CD4-positive, alpha-beta T cell treated with Interleukin-17A for 1 hour (primary cell): ENCODE results near the gene AFF2.
"Not testable (repeated sequence)": the region's sequence is repeated elsewhere in the genome, so short reads cannot be mapped to it uniquely, and the experiment has no call there.

Experiments
- DNase-seq: peaks from one replicate; pipeline ENCODE4 v3.0.0-alpha.2; 2020

Gene AFF2

DNA sequence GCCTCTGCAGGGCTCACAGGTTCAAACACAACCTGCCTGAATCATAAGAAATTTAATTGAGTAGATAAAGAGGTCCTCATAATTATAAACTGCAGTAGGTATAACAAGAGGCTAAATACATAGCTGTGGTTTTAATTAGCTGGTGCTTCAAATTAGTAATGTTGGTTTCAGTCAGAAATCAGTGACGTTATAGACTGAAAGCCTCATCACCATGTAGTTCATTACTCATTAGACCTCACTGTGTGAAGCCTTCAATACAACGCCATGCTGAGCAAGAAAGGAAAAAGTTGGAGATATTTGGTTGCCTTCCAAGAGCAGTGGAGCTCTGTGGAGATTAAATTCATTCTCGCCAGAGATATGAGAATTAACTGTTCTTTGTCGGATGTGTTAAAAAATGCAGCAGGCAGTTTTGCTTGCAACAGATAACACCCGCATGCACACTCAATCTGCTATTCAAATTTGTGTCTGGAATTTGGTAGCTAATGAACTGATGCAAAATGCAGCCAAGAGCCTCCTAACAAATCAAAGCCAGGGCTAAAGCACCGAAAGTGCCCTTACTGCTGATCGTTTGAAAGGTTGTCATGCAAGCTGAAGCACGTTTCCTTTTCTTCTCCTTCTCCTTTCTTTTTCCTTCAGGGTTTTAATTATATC, 148.9 kb downstream of the AFF2 start:
- no peak for DNase-seq

DNA sequence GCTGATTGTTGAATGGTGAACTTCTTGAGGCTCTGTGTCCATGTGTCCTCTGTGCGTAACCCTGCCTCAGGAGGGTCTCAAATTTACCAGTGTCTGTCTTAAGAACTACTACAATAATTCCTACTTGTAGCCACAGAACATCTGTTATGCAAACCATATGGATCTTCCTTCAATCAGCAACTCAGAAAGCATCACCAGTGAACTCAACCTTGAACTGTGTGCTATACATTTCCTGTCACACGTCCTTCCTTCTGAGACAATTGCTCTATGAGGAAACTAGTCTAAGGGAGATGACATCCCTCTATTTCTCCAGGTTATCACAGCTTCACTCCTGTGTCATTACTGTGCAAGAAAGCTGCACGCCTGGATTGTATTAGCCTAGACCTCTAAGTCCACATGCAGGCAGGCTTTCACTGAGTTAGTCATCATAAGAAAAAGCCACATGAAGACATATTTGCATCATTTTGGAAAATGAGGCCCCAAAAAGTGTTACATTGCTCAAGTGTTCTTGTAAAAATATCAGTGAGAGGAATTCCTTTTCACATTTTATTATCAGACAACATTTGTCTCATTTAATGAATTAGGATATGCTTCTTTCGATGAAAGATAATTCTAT, 157.8 kb downstream of the AFF2 start:
- no peak for DNase-seq

DNA sequence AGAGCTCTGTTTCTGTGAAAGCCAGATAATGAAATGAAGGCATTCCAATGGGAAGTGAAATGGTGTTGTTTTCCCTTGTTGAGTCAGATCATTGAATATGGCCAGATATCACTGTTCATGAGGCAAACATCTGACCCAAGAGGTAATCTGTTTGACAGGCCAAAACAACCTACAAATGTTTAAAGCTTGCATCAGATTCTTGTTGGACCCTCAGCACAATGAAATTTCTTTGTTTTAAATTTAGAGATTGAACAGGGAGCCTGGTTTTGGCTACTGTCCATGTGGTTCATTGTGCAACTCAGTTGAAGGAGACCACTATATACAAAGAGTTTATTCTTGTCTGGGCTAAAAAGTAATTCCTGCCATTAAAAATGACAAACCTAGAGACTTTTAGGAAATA, 159.1 kb downstream of the AFF2 start:
- DNase-seq, result no peak

DNA sequence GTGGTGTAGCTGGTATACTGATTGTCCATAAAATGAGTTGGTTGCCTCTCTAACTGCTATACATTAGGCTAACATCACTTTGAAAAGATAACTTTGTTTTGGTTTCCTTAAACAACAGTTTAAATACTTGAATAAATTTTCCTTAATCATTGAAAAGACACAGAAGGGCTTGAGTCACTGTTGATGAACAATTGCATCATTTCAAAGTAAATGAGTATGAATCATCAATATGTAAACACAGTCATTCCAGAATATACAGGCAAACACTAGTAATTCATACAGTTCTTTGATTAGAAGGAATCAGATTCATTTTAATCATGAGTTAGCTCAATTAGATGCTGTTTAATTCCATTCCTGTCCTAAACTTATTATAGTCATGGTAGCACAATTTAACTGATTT, 160.6 kb downstream of the AFF2 start:
- DNase-seq, result no peak

DNA sequence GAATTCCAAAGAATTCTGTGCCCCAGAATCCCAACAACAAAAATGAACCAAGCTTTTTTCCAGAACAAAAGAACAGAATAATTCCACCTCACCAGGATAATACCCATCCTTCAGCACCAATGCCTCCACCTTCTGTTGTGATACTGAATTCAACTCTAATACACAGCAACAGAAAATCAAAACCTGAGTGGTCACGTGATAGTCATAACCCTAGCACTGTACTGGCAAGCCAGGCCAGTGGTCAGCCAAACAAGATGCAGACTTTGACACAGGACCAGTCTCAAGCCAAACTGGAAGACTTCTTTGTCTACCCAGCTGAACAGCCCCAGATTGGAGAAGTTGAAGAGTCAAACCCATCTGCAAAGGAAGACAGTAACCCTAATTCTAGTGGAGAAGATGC, 161.6 kb downstream of the AFF2 start:
- DNase-seq, result no peak

DNA sequence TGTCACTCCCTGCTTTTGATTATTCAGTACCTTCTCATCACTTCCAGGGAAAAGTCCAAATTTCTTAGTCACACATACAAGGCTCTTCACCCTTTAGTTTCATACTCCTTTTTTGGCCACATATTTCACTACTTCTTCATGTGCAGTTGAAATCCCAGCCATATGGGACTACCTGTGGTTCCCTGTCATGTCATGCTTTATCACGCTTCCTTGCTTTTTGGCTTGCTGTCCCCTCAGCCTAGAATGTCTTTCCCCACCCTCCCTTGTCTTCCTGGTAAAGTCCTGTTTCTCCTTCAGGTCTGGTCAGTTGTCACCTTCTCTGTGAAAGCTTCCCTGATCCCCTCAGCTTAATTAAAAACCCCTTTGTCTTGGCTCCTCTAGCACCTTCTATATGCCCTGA, 163.8 kb downstream of the AFF2 start:
- DNase-seq, result no peak

DNA sequence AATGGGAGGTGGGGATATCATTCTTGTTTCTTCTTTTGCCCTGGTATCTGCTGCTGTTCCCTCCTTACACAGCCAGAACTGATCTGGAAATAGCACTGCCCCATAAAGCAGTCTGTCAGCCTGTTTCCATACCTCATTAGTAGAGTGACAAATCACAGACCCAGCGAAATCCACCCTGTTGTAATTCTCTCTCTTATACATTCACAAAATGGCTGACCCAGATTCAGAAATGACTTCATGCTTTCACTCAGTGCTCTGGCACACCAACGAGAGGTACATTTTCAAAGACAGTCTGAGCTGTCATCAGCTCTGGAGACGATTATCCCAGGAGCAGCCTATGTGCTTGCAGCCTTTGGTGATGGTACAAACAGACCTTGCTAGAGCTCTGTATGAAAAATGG, 164.6 kb downstream of the AFF2 start:
- no peak for DNase-seq

DNA sequence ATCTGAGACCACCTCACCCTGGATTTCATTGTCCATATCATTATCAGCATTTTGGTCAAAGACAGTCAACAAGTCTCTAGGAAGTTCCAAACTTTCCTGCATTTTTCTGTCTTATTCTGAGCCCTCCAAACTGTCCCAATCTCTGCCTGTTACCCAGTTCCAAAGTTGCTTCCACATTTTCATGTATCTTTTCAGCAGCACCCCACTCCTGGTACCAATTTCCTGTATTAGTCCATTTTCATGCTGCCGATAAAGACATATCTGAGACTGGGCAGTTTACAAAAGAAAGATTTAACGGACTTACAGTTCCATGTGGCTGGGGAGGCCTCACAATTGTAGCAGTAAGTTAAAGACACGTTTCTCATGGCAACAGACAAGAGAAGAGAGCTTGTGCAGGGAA, 168.8 kb downstream of the AFF2 start:
- not testable (repeated sequence) for DNase-seq

DNA sequence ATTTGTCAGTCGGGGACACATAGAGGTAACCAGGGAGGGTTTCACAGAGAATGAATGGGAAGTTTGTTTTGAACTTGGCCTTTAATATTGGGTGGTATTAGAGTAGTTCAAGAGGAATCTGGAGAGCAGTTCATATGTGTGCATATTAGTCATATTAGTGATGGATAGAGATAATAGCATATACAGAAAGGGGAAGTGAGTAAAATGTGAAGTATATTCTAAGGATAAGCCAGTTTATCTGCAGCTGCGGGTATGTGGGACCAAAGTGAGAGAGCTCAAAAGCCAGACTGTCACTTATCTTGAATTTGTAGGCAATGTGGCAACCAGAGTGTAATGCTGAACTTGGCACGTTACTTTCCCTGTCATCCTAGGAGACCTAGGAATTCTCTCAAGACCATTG, 169.9 kb downstream of the AFF2 start:
- no peak for DNase-seq

DNA sequence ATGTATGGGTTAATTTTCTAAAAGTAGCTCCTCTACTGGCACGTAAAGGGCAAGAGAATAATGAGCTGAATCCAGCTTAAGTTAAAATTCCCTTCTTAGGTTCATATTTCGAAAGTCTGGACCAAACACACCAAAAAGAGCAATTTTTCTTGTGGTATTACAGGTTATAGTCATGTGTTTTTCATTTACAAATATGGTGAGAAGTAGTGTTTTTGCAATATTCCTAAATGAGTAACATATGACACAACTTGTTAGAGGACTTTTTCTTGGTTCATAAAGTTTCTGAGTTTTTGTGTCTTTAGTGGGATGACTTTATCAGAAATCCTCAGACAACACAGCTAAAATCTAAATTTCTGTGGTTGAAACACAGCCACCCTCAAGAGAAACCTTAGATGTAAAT, 172.1 kb downstream of the AFF2 start:
- DNase-seq, result no peak

DNA sequence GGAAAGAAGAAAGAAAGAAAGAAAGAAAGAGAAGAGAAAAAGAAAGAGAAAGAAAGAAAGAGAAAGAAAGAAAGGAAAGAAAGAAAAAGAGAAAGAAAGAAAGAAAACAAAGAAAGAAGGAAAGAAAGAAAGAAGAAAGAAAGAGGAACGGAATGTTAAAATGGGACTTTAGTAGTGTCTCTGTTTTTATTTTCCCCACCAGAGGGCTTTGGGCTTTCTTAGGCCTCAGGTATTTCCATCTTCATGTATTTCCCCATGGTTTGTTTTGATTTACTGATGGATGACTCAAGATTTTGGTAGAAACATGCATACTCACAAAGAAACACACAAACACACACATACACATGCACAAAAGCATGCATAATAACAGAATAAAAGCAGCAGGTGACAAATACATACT, 181.2 kb downstream of the AFF2 start:
- DNase-seq, result no peak

DNA sequence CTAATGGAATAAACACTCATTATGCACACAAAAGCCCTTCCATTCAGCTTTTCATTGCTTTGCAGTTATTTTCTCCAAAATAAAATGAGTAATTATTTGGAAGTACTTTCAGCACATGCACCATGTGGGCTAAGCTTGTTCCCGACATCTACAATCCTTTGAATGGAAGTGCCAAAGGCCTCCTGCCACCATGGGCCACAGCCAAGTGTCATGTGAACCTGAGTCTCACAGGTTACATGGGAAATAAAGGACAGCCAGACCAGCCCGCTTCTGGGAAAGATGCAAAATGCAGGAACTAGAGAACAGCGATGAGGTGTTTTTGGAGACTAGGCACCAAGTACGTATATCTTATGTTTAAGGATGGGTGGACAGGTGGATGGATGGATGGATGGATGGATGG, 181.8 kb downstream of the AFF2 start:
- DNase-seq, result no peak

DNA sequence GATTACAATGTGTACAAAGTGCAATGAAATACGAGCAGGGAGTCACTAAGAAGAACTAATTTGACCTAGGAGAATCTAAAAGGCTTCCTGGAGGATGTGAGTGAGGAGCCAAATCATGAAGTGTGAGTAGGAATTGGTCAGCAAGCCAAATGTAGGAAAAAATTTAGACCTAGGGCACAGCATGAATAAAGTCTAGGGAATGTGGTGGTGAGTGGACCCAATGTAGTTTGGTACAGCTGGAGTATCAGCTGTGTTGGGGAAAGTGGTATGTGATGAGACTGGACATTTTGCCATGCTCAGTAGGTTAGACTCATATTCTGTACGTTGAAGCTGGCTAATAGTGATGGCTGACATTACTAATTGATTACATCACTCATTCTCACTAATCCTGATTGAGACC, 191.0 kb downstream of the AFF2 start:
- no peak for DNase-seq

DNA sequence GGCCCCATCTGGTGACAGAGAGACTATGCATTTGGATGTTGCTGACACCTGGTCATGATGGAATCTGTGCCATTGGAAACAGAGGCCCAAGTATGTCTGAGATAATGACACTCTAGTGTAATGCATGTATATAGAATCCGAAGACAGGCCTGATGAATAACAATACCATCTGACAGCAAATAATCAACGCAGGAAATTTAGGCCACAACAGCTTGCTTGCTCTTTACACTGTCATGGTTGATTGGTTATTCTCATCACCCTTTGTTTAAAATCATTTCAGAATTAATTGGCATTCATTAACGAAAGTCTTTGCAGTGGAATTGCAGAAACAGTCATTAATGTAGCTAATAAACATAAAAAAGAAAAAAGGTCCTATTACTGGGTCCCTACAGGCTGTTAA, 194.8 kb downstream of the AFF2 start:
- no peak for DNase-seq

DNA sequence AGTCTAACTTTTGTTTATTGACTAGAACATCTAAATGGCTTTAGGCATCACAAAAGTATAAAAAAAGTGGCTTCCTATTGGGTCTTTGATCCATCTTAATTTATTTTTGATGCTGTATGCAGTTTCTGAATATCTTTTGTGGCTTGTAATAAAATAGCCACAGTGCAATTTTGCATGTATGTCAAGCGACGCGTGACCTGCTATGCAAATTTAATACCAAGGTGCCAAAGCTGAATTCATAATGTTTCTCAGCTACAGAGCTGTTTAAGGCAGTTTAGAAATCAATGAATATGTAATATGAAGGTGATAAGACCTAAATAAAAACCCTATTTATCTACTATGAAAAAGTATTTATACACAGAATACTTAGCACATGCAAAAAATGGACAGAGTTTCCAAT, 197.8 kb downstream of the AFF2 start:
- DNase-seq, result no peak

DNA sequence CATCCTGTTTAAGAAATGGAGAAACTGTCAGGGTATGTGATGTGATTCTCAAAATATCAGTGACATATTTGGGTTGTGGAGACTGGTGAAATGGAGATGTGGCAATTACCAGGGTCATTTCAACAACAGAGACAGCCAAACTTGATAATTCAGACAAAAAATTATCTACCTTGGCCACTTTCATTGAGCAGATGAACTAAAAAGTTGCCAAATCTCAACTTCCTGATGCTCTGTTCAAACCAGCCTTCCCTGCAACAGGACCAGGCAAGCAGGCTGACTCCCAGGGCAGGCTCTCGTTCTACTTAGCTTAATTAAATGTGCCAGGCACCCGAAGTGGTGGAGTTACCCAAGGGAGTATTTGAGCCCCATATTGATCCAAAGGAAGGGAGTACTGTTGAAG, 199.6 kb downstream of the AFF2 start:
- no peak for DNase-seq

DNA sequence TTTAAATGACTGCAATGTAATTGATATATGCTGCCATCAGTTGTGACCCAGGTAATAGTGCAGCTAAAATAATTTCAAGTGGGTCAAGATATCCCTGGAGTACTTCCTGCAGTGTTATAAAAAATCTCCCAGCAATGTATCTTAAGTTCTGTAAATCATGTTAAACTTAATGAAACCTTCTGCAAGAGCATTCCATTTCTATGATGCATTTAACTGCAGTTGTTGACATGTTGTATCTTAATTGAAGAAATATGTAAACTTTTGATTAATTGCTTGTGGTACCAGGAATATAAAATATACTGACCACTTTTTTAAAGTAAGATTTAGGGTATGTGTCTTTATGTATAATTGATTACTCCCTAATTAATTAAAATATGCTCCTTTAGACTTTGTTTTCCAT, 213.6 kb downstream of the AFF2 start:
- no peak for DNase-seq

DNA sequence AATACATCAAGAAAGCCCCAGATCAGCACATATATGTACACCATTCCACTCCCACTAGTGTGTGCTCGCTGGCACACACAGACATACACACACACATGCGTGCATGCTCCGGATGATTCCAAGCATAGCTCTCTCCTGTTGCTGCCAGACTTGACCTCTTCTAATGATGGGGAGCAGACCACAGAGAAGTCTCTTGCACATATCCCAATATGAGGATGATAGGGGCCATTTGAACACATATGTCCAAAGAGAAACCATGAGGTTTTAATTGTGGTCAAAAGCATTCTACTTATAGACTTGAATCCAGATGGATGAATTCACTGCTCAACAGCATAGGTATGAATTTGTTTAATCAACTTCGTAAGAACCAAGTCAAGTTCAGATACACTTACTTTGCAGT, 214.9 kb downstream of the AFF2 start:
- DNase-seq, result no peak

DNA sequence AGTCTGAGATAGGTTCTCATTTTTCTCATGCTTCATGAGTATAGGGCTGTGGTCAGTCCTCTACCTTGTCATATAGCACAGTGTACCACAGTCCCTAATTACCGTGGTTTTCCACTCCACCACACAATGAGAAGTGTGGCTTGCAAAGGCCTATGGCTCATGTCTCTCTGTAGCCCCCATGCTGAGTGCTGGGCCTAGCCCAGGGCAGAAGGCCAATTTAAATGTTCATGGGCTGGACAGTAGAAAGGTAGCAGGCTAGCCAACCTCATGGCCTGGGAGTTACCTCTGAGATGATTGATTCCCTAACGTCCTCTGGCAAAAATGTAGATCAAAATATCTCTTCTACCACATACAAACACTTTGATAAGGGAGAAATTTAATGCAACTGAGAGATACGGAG, 222.5 kb downstream of the AFF2 start:
- DNase-seq, result no peak

DNA sequence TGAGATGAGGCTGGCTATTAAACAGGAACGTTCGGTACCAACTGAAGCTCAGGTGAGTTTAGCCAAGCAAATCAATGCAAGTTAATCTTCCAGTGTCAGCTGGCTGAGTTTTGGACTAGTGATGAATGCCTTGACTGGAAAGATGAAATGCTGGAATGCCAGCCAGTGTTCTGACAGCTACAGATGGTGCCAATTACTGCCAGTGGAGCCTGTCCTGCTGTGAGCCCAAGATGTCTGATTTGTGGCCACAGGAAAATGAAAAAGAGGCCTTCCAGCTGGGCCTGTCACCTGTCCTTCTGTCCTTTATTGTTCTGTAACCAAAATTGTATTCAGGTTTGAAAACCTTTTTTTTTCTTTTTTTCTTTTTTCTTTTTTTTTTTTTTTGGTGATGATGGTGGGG, 223.1 kb downstream of the AFF2 start:
- no peak for DNase-seq

DNA sequence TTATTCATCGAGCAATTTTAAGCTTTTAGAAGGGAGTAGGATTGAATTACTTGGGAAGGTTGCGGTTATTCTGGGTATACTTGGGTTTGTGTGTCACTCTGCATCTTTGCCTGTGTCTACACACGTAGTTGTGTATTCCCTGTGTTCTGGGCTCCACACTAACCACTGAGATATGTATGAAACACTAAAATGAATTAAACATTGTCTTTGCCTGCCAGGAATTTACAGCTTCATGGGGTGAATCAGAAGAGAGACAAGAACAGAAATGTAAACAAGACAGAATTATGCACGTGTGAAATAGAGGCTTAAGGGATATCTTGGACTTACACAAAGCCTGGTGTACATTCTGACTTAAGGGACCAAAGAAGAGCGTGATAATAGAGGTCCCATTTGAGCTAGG, 228.5 kb downstream of the AFF2 start:
- no peak for DNase-seq

DNA sequence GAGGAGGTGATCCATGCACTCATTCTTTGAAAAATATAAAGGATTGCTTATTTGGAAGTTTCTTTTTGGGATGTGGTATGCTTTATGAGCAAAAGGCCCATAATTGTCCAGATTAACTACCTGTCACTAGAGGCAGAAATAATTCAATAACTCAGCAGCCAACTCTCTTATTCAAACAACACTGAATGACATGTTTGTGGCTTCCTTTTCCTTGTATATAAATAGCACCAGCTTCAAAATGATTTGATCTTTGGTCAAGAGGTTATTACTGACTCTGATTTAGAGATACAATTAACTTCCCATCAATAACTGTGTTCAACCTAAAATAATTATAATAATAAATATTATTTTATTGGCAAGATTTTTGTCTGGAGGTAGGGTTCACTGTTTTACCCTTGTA, 232.3 kb downstream of the AFF2 start:
- no peak for DNase-seq

DNA sequence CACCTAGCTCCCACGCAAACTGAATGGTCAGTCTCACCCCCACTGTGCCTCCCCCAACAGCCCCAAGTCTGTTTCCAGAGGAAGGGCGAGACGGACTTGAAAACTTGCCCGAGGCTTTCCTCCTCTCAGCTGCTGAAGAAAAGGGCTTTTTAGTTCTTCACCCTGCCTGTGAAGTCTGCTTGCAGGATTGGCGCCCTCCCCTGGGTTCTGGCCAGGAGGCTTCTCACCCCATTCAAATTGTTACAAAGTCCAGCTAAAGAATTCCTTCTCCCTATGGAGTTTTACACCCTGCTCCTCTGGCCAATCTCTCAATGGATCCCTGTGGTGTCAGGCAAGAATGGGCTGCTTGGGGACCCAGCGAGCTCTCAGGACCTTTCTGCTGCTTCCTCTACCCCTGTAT, 241.0 kb downstream of the AFF2 start:
- no peak for DNase-seq

DNA sequence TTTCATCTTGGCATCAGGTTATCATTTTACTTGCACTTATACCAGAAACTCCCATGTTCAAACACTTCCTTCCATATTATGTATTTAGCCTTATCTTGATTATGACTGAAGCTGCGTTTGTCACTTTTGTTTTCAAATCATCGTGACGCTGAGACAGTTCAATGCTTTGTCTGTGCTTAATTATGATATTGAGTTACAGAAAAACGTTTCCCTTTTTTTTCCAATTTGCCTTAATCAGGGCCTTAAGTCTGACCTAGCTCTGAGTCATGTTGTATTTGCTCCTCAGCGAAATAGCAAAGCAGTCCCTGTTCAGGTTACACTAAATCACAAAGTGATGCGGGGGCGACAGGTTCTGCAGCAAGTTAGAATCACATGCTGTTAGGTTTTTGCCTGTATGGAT, 254.7 kb downstream of the AFF2 start:
- no peak for DNase-seq

DNA sequence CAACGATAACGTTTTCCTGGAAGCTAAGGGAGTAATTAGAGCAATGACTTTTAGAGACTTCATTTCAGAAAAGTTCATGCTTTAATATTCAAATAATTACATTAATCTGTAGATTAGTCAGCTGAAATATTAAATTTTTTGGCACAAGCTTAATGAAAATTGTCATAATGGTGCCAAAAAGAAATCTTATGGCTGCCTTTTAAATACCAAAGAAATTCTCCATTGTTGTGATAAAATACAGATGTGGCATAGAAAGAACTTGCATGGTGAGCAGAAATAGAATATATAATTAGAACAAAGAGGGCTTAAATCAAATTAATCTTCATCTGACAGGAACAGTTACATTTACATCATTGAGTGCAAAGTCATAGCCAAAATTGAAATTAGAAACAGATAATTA, 263.5 kb downstream of the AFF2 start:
- DNase-seq, result no peak

DNA sequence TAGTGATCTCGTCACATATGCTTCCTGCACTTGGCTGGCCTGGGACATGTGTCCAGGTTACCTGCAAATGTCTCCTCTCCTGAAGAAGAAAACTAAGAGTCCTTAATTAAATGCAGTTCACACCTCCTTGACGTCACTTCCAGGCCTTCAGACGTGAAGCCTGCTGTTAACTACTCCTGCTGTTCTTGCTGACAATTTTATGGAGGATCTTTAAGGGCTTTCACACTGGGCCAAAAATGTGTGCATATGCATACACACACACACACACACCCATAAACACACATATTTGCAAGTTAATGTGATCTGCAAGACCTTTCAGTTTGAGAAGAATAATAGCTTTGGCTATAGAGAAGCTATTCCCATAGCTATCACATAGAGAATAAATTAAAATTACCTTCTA, 267.9 kb downstream of the AFF2 start:
- no peak for DNase-seq
